HG03521 (cell line): Measurements from ENCODE around the gene SLC27A6.
"Not testable (repeated sequence)": the region's sequence is repeated elsewhere in the genome, so short reads cannot be mapped to it uniquely, and the experiment has no call there.

ENCODE experiments used
- ATAC-seq: cut with Tn5 transposase; IDR thresholded peaks from one replicate; pipeline ENCODE4 v1.9.1; 2021; ENCODE audit warnings: mild to moderate bottlenecking, moderate library complexity; ENCODE audit not compliant: unreplicated experiment

The SLC27A6 gene, protein sequence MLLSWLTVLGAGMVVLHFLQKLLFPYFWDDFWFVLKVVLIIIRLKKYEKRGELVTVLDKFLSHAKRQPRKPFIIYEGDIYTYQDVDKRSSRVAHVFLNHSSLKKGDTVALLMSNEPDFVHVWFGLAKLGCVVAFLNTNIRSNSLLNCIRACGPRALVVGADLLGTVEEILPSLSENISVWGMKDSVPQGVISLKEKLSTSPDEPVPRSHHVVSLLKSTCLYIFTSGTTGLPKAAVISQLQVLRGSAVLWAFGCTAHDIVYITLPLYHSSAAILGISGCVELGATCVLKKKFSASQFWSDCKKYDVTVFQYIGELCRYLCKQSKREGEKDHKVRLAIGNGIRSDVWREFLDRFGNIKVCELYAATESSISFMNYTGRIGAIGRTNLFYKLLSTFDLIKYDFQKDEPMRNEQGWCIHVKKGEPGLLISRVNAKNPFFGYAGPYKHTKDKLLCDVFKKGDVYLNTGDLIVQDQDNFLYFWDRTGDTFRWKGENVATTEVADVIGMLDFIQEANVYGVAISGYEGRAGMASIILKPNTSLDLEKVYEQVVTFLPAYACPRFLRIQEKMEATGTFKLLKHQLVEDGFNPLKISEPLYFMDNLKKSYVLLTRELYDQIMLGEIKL

DNA sequence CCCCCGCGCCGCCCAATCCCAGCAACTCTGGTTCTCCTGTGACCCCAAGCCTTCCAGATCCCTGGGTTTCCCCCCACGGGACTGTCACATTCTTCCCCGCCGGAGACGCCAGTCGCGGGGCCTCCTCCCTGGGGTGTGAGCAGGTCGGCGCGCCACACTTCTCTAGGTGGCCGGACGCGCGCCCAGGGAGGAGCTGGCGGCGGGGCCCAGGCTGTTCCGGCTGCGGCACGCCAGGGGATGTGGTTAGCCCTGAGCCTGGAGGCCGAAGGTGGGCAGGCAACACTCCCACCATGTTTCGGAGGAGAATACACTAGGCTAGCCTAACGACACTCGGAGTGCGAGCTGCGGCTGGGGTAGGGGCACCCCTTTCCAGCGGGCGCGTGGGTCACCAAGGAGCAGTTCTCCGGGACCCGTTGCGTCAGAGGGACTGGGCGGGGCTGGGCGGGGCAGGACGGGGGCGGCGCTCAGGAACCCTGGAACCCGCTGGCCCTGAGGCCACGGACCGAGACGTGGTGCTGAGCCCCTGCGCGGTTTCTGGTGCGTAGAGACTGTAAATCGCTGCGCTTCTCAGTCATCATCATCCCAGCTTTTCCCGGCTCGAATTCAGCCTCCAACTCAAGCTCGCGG lies at the start of gene SLC27A6:
TSS of gene SLC27A6 (plus strand) at position 478 of the 627 bp plus-strand sequence. CDS start 650 bp downstream, outside the sequence.
- ATAC-seq, result peak; percentile 67

DNA sequence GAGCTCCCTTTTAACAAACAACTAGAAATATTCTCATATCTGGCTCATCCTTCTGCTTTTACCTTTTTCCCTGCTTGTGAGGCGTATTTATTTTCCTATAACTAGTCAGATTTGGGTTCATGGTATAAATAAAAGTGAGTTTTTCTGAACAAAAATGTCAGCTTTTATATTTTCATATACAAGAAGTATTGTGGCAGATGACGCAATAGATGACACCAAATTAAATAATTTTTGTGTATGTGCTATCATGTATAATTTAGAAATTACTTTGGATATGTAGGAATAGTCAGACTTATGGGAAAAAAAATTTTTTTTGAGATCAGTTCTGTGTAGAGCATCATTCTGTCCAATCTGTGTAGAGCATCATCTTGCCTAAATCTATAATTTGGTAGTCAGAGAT lies 45.7 kb upstream of the SLC27A6 start:
- no peak for ATAC-seq

DNA sequence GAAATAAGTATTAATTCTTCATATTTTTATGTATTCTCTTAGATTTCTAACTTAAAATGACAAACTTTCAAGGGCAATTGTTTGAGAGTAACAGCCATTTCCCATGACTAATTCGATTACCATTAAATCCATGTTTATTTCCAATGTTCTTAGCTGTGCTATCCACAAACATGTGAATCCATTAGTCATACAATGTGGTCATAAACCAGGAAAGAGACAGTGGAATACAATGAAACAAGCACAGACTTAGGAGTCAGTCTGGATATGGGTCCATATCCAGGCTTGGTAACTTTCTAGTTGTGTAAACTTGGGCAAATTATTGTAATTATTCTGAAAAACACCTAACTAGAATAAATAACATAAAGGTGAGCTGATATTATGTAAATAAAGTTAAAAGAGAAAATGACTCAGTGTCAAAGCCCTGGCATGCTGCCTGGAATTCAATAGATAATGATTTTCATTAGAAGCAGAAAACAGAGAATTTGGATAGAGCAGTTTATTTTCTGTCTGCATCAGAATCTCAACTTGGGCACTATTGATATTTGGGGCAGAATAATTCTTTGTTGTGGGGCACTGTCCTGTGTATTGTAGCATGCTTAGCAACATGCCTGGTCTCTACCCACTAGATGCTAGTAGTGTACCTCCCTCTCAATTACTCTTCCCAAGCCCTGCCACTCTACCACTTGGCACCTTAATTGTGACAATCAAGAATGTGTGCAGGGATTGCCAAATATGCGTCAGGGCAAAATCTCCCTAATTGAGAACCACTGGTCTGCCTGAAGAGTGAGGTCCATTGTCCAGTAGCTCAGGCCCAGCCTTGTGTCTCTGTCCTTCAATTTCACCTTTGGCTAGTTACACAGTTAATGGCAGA lies 44.7 kb upstream of the SLC27A6 start:
- ATAC-seq, result no peak

- no peak for ATAC-seq
Observed at GRCh38 chr5:128924299-128924698, 41.0 kb upstream of the SLC27A6 start.

- ATAC-seq, result no peak
Observed at GRCh38 chr5:128925973-128926372, 39.3 kb upstream of the SLC27A6 start.

GRCh38 chr5:128927644-128928043 lies 37.6 kb upstream of the SLC27A6 start:
- no peak for ATAC-seq

GRCh38 chr5:128932232-128932631 lies 33.1 kb upstream of the SLC27A6 start:
- not testable (repeated sequence) for ATAC-seq

DNA sequence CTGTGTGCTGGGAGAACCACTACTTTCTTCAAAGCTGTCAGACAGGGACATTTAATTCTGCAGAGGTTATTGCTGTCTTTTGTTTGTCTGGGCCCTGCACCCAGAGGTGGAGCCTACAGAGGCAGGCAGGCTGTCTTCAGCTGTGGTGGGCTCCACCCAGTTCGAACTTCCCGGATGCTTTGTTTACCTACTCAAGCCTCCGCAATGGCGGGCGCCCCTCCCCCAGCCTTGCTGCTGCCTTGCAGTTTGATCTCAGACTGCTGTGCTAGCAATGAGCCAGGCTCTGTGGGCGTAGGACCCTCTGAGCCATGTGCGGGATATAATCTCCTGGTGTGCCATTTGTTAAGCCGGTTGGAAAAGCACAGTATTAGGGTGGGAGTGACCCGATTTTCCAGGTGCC lies 22.2 kb upstream of the SLC27A6 start:
- not testable (repeated sequence) for ATAC-seq

- ATAC-seq, result no peak
Observed at GRCh38 chr5:128949847-128950546, 15.3 kb upstream of the SLC27A6 start.

GRCh38 chr5:128951301-128951700 lies 14.0 kb upstream of the SLC27A6 start:
- ATAC-seq, result not testable (repeated sequence)

DNA sequence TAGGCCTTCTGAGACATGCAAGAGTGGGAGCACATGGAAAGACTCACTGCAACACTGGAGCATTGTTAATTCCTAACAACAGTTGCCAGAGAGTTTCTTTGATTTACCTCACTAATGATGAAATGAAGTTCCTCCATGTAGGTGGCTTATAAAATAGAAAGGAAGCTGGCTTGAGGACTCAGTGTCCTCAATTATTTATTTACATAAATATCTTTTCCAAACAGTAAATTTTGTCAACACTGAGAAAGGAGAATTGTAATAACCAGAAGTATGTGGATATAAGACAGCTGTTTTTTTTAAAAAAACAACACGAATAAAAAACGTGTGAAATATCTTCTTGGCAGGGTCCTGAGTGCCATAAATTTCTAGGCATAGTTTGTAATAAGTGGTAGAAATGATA lies 9.1 kb upstream of the SLC27A6 start:
- no peak for ATAC-seq

- no peak for ATAC-seq
Observed at GRCh38 chr5:128962211-128962610, 3.1 kb upstream of the SLC27A6 start.

GRCh38 chr5:128965638-128966302 lies 482 bp downstream of the SLC27A6 start:
- ATAC-seq, result no peak

GRCh38 chr5:128966375-128966774 lies 1.1 kb downstream of the SLC27A6 start:
- ATAC-seq, result no peak

DNA sequence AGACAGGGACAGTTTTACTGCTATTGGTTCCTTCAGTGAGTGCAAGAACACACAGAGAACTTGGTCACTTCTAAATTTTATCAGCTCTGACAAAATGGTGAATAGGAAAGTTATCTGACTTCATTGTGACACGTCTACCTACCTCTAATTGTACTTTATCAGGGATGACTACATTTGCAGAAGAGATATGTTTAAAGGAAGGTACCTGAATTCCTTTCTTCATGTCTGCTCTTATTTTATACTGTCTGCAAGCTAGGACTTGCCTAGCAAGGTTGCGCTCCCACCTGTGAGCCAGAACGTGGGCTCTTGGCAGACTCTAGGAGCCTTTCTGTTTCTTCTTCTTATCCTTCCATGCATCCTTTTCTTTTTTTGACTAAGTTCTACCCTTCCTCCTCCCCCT lies 1.6 kb downstream of the SLC27A6 start:
- no peak for ATAC-seq

GRCh38 chr5:128973244-128973643 lies 8.0 kb downstream of the SLC27A6 start:
- no peak for ATAC-seq

- no peak for ATAC-seq
Observed at GRCh38 chr5:128974567-128974966, 9.3 kb downstream of the SLC27A6 start.

- no peak for ATAC-seq
Observed at GRCh38 chr5:128979761-128980160, 14.5 kb downstream of the SLC27A6 start.

GRCh38 chr5:128980917-128981316 lies 15.6 kb downstream of the SLC27A6 start:
- ATAC-seq, result no peak

DNA sequence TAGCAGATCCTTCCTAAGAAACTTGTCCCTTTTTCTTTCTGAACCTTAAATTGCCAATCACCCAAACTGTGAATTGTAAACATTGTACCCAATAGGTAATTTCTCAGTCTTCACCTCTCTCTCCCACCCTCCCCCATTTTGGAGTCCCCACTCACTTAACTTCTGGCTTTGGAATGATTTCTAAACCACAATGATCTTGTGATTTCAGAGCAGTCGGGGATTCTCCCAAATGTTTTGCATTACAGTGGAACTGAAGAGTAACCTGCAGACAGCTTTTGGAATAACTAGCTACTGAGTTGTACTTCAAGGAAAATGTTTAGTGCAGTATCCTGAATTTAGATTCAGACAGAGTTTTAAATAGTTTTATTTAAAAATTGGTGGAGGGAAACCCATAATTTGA lies 19.2 kb downstream of the SLC27A6 start:
- no peak for ATAC-seq
